ENCODE data around the gene LILRA6. TPM values are rescaled to one million over a fixed set of nuclear protein-coding genes. Genes with fewer than 3 reads are reported as not detected.

LILRA6 gene
- total and polyA plus RNA-seq, 2 of the 8 experiments (the other 6 are each of a cell fraction or from before 2014, with no cell fraction given), result not detected

GRCh38 chr19:54189145-54189734 lies 53.4 kb downstream of the LILRA6 start, which contains the start of gene MBOAT7:
Gene MBOAT7 (minus strand): TSS chr19:54189580. CDS start chr19:54188508, 1,072 bp downstream.
- peaks cover 13% of the 10 kb centered on the region for H3K79me1 ChIP-seq (ENCODE audit: low read depth, low read length)
- ChIA-PET CTCF (ENCODE audit: partially characterized antibody) (interaction anchor here (0.5 to 2.3 kb wide), 13 partner anchors 9 to 202 kb away, joined by 3 to 7 read pairs (median 4); no protein-coding TSS in a partner anchor), POLR2A (ENCODE audit: partially characterized antibody) (interaction anchor here (0.6 to 28.7 kb wide), 11 partner anchors 10 to 239 kb away, joined by 3 to 909 read pairs (median 5); partner anchors contain the start of genes CNOT3, LENG1, RPS9 and TMC4)
- H3K79me2 ChIP-seq (ENCODE audit: control insufficient read depth in 1 of 2, insufficient read depth in 2 of 2, low read length in 2 of 2), result peaks cover 3 to 32% of the 10 kb centered on the region in 2 experiments; a peak in 3 of 4 replicates
- H3K27me3 ChIP-seq (replicated peaks in 1 of 4; ENCODE audit: control insufficient read depth in 3 of 4, extremely low read depth in 1 of 4, insufficient read depth in 3 of 4, low read length in 3 of 4), result no peaks in the 10 kb centered on the region
- H4K20me1 ChIP-seq (replicated peaks in 1 of 2; ENCODE audit: control insufficient read depth in 1 of 2, insufficient read depth in 2 of 2, low read length in 2 of 2), result peaks cover 0 to 10% of the 10 kb centered on the region in 2 experiments
- peak within 1 kb of the TSS; percentile 100 for H2BK12ac ChIP-seq (ENCODE audit: low read depth, low read length)
- peak within 1 kb of the TSS; percentile 93 for H3K56ac ChIP-seq (replicated peaks; ENCODE audit: insufficient read length, low read depth, low read length)
- no peak within 1 kb of the TSS for H3K14ac ChIP-seq (ENCODE audit: insufficient read length)
- peak within 1 kb of the TSS; percentile 83 to 99 (median 93) for H3K9ac ChIP-seq (replicated peaks in 1 of 4; ENCODE audit: extremely low read depth in 1 of 4, low read depth in 3 of 4, low read length in 3 of 4)
- H4K91ac ChIP-seq (replicated peaks; ENCODE audit: insufficient read length, low read length), result peak within 1 kb of the TSS; percentile 86
- H3K27ac ChIP-seq (ENCODE audit: low read depth, low read length), result peak within 1 kb of the TSS; percentile 99
- H2BK15ac ChIP-seq (ENCODE audit: low read length), result peak within 1 kb of the TSS; percentile 94; the same call in 1 of the 2 replicates
- peaks cover 4 to 18% (median 7%) of the 10 kb centered on the region in 4 experiments; a peak in 7 of 8 replicates for H3K36me3 ChIP-seq (ENCODE audit: control insufficient read depth in 2 of 4, insufficient read depth in 4 of 4, low read length in 3 of 4)
- DNase-seq (ENCODE audit: low read depth in 1 of 2, low spot score in 2 of 2) (no peak), FAIRE-seq (no peak)
- peak within 1 kb of the TSS; percentile 30 for H3K4ac ChIP-seq (replicated peaks; ENCODE audit: insufficient read length, low read depth, low read length)
- H4K8ac ChIP-seq (ENCODE audit: extremely low read depth, insufficient read depth, low read length), result peak within 1 kb of the TSS; percentile 99
- peaks cover 11% of the 10 kb centered on the region for H3K23me2 ChIP-seq (ENCODE audit: low read depth, low read length)
- H2BK20ac ChIP-seq (ENCODE audit: low read length), result no peak within 1 kb of the TSS
- 2% methylated on average over 26 of the region's 64 CpGs; no CpG with 5 or more reads in 1 of the 2 experiments for WGBS, 2 experiments (ENCODE audit: extremely low coverage in 1 of 2, insufficient coverage in 1 of 2, insufficient read length in 1 of 2, insufficient replicate concordance in 2 of 2, low coverage in 1 of 2, low lambda C conversion rate in 2 of 2, missing lambda C conversion rate in 1 of 2)
- peak within 1 kb of the TSS; percentile 100 for H2BK5ac ChIP-seq (ENCODE audit: low read depth, low read length)
- peak within 1 kb of the TSS; percentile 97 for H4K5ac ChIP-seq (ENCODE audit: insufficient read length, low read depth, low read length)
- H3K4me1 ChIP-seq (replicated peaks in 1 of 4; ENCODE audit: control insufficient read depth in 3 of 4, insufficient read depth in 4 of 4, low read length in 3 of 4), result peaks cover 3 to 12% (median 7%) of the 10 kb centered on the region in 4 experiments; a peak in 5 of 7 replicates
- H2BK120ac ChIP-seq (replicated peaks; ENCODE audit: low read depth, low read length), result peak within 1 kb of the TSS; percentile 50
- no peak within 1 kb of the TSS for H2AK5ac ChIP-seq (ENCODE audit: low read depth, low read length)
- H2AFZ ChIP-seq (ENCODE audit: low read length), result peak within 1 kb of the TSS; percentile 85; the same call in 1 of the 2 replicates
- no peak within 1 kb of the TSS for H3K23ac ChIP-seq (ENCODE audit: insufficient read length)
- H3K9me3 ChIP-seq (ENCODE audit: insufficient read depth in 2 of 2, low read depth in 1 of 2, low read length in 1 of 2), result no peaks in the 10 kb centered on the region
- H3K4me2 ChIP-seq (ENCODE audit: insufficient read depth in 1 of 2, low read depth in 2 of 2, low read length in 2 of 2), result peak within 1 kb of the TSS; percentile 80 to 97
- H3K18ac ChIP-seq (ENCODE audit: extremely low read depth, low read length), result peak within 1 kb of the TSS; percentile 99
- peak within 1 kb of the TSS; percentile 67 to 96 (median 83) for H3K4me3 ChIP-seq (ENCODE audit: extremely low read depth in 1 of 4, insufficient read depth in 2 of 4, low read depth in 3 of 4, low read length in 4 of 4)
- TF ChIP-seq ATF3 (IDR thresholded peaks at IDR 0.05; ENCODE audit: insufficient read depth, low read depth, low read length), result no peak
- TF ChIP-seq CREB1 (IDR thresholded peaks at IDR 0.05), result 0 out of 2 replicates have a peak, but pooled peaks have one; percentile 10
- TF ChIP-seq JUND (IDR thresholded peaks at IDR 0.05; ENCODE audit: low read length), result no peak
- peak; percentile 57; the same call in 1 of the 2 replicates for TF ChIP-seq TBP (IDR thresholded peaks at IDR 0.05; ENCODE audit: low read depth, low read length)
- TF ChIP-seq POLR2AphosphoS5 (IDR thresholded peaks at IDR 0.05; ENCODE audit: low read depth, low read length), result 0 out of 2 replicates have a peak, but pooled peaks have one; percentile 37
- no peak for TF ChIP-seq MAFK (IDR thresholded peaks at IDR 0.05; ENCODE audit: low read depth, low read length)
- peak; percentile 55 for TF ChIP-seq PHF8 (conservative IDR thresholded peaks at IDR 0.05; ENCODE audit: low read depth, low read length)
- no peak for TF ChIP-seq POU5F1 (IDR thresholded peaks at IDR 0.05; ENCODE audit: low read depth, low read length)
- 0 out of 2 replicates have a peak, but pooled peaks have one; percentile 51 for TF ChIP-seq EGR1 (IDR thresholded peaks at IDR 0.05; ENCODE audit: borderline replicate concordance, low read depth, low read length)
- no peak for TF ChIP-seq TEAD4 (IDR thresholded peaks at IDR 0.05; ENCODE audit: low read depth, low read length)
- TF ChIP-seq SRF (IDR thresholded peaks at IDR 0.05; ENCODE audit: low read depth, low read length), result no peak
- TF ChIP-seq CTBP2 (IDR thresholded peaks at IDR 0.05; ENCODE audit: borderline replicate concordance, insufficient read depth, insufficient read length, low read length), result no peak
